Bronchial epithelial cell (primary cell): ENCODE data around the gene AGPAT3. TPM values are rescaled to one million over a fixed set of nuclear protein-coding genes. Genes with fewer than 3 reads are reported as not detected.

Experiments
- DNase-seq: peaks from one replicate; pipeline ENCODE4 v3.0.0-alpha.2; 2010; ENCODE audit warnings: low read depth
- FAIRE-seq: peaks from 2 replicates; lab custom pipeline; 2011; peaks lifted over from hg19 to GRCh38; lab: Jason Lieb, UNC
- H3K27me3 ChIP-seq: 2 replicates; pipeline ENCODE4 v1.5.1; 2011; ENCODE audit warnings: low read length; ENCODE audit not compliant: control insufficient read depth, insufficient read depth
- H3K36me3 ChIP-seq: 2 replicates; pipeline ENCODE4 v1.5.1; 2011; ENCODE audit warnings: low read length; ENCODE audit not compliant: control insufficient read depth, insufficient read depth
- H3K4me3 ChIP-seq: 2 replicates; pipeline ENCODE4 v1.5.1; 2011; ENCODE audit warnings: mild to moderate bottlenecking, low read depth, low read length, control low read depth
- total RNA-seq: library from RNA; depleted of rRNA; stranded (reverse); fragments of >200 nt; gene quantifications from 2 replicates; pipeline ENCODE4 v1.2.1, GENCODE V29; 2014
- TF ChIP-seq, protein P1 (sequence below): IDR thresholded peaks from 2 replicates; pipeline ENCODE4 v1.5.1; 2011; ENCODE audit warnings: mild to moderate bottlenecking, moderate library complexity, low read length, control low read depth, inconsistent platforms; ENCODE audit not compliant: insufficient read depth, severe bottlenecking

Gene AGPAT3
- total RNA-seq, 1 donor from 2014 or later, result 40.5 TPM

DNA sequence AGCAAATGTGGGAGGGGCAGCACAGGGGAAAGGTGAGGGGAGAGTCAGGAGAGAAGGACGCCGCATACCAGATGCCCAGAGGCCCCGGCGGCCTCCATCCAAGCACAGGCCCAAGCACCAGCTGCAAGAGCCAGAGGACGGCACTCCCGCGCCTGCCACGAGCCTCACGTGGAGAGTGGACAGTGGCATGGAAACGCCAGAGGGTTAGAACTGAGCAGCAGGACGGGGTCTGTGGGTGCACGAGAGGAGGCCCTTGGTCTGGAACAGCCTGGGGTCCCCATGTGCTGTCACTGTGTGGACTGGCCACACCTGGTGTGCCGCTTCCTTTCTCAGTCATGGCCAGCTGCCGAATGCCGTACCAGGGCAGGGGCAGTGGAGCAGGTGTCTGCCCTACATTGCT is 68.7 kb downstream of the AGPAT3 start:
- FAIRE-seq (no peak), DNase-seq (no peak)
- H3K4me3 ChIP-seq, result no peak overlapping the region
- H3K27me3 ChIP-seq, result no peaks in the 10 kb centered on the region
- TF ChIP-seq, protein P1, sequence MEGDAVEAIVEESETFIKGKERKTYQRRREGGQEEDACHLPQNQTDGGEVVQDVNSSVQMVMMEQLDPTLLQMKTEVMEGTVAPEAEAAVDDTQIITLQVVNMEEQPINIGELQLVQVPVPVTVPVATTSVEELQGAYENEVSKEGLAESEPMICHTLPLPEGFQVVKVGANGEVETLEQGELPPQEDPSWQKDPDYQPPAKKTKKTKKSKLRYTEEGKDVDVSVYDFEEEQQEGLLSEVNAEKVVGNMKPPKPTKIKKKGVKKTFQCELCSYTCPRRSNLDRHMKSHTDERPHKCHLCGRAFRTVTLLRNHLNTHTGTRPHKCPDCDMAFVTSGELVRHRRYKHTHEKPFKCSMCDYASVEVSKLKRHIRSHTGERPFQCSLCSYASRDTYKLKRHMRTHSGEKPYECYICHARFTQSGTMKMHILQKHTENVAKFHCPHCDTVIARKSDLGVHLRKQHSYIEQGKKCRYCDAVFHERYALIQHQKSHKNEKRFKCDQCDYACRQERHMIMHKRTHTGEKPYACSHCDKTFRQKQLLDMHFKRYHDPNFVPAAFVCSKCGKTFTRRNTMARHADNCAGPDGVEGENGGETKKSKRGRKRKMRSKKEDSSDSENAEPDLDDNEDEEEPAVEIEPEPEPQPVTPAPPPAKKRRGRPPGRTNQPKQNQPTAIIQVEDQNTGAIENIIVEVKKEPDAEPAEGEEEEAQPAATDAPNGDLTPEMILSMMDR, result no peak
- peaks cover 2% of the 10 kb centered on the region for H3K36me3 ChIP-seq

- H3K4me3 ChIP-seq, result no peak overlapping the region
- TF ChIP-seq, protein P1, result no peak
- H3K27me3 ChIP-seq, result no peaks in the 10 kb centered on the region
- FAIRE-seq, result no peak
- no peak for DNase-seq
- H3K36me3 ChIP-seq, result peaks cover 2% of the 10 kb centered on the region
These were observed 69.1 kb downstream of the AGPAT3 start for GRCh38 chr21:43934116-43934515.

DNA sequence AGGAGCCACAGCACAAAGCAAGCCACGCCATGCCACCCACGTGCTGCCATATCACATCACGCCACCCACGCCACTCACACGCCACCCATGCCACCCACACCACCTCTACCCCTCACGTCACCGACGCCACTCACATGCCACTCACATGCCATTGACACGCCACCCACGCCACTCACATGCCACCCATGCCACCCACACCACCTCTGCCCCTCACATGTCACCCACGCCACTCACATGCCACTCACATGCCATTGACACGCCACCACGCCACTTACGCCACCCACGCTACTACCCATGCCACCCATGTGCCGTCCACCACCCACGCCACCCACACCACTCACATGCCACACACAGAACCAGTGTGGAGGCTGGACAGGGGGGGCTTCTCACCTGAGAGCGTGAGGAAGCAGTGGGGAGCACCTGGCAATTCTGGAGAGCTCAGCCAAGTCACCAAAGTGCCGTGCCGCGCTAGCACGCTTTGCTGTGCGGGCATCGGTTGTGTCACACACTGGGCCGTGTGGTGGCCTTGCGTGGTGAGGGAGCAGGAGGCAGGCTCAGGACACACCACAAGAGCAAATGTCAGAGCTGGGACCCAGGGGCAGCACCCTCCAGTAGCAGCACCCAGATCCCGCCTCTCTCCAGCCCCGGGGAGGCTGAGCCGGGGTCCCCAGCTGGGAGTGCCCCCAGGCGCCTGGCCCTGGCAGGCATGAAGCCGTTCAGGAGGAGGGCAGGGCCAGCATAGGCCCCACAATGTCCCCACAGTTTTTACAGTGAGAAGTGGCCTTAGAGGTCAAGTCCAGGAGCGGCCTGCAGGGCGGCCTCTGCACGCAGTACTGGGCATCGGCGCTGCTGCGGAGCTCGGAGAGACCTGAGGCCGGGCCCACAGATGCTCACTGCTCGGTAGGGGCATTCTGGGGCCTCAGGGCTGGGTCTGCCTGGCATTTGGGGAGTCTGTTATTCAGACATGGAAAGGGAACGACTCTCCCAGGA is 70.0 kb downstream of the AGPAT3 start:
- Histone ChIP-seq H3K27me3 (no peaks in the 10 kb centered on the region), H3K4me3 (no peak overlapping the region), H3K36me3 (peaks cover 4% of the 10 kb centered on the region)
- FAIRE-seq (no peak), DNase-seq (no peak)
- TF ChIP-seq, protein P1, result no peak

GRCh38 chr21:43935711-43936110 is 70.7 kb downstream of the AGPAT3 start:
- no peak overlapping the region for H3K4me3 ChIP-seq

DNA sequence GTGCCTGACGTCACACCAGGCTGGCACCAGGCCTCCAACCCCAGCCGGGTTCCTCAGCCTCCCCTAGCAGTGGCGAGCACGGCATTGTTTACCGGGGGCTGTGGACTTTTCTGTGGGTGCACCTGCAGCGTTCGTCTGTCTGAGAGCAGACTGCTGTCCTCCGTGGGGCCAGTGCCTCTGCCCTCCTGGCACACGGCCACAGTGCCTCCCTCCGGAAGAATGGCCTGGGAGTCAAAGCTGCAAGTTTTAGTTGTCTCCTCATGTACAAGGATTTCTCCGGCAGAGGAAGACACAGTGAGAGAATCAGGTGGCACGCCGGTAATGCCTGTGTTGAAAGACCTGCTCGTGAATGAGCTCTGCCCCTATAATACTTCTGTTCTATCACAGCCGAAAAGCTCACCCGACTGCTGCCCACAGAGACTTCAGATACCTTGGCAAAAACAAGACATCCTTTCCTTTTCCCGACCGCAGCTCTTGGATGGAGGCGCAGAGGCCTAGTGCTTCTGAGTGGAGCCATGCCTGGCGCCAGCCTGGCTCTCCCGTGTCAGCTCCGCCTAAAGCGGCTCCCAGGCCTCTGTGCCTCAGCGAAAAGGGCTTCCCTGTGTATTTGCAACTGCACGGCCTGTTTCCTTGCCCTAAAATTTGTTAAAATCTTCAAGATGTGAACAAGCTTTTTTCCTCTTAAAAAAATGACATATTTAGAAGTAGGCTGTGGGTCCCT is 71.4 kb downstream of the AGPAT3 start:
- Histone ChIP-seq H3K36me3 (peaks cover 4% of the 10 kb centered on the region), H3K4me3 (no peak overlapping the region), H3K27me3 (no peaks in the 10 kb centered on the region)
- DNase-seq (no peak), FAIRE-seq (no peak)
- TF ChIP-seq, protein P1, result no peak

More at GRCh38 chr21:43935711-43936110, 70.7 kb downstream of the AGPAT3 start:
- DNase-seq, result no peak
- TF ChIP-seq, protein P1, result no peak
- peaks cover 4% of the 10 kb centered on the region for H3K36me3 ChIP-seq
- FAIRE-seq, result no peak
- no peaks in the 10 kb centered on the region for H3K27me3 ChIP-seq
